Left colon (tissue), 2 donors: Measurements from ENCODE around the gene CFAP68. TPM values are rescaled to one million over a fixed set of nuclear protein-coding genes. Genes with fewer than 3 reads are reported as not detected.
"Not testable (repeated sequence)": the region's sequence is repeated elsewhere in the genome, so short reads cannot be mapped to it uniquely, and the experiment has no call there.

Experiments used
- ATAC-seq: fragments of 200-7000 bp; cut with Tn5 transposase; one replicate; pipeline ENCODE4 v1.9.1; 2020; ENCODE audit warnings: mild to moderate bottlenecking, moderate library complexity
- DNase-seq, 2 donors: peaks; one replicate each; pipeline ENCODE4 v3.0.0-alpha.2; 2020
- intact Hi-C, 2 donors: fragments of 100-400 bp; cut with DNase I in 1 of 2; cut with micrococcal nuclease in 1 of 2; formaldehyde crosslinking; loops; one replicate each; pipeline versions ENCODE4 v1.11.2 to v1.14.0; 2022; cut with DNase I, micrococcal nuclease
- total RNA-seq, 2 donors: library from RNA; stranded (reverse); fragmentation: NEBNext Ultra II Directional; extraction: Animal tissue kit (Norgen Biotek cat#: 25700); gene quantifications; one replicate each; pipeline ENCODE4 v1.2.1, GENCODE V29; 2021
- donor health status: DM: no; HTN: no; CAD: no.
- donor health status: DM: yes; HTN: yes; CAD: no.

CFAP68 gene
- total RNA-seq, 2 donors from 2014 or later = 19.1 to 23.0 TPM

DNA sequence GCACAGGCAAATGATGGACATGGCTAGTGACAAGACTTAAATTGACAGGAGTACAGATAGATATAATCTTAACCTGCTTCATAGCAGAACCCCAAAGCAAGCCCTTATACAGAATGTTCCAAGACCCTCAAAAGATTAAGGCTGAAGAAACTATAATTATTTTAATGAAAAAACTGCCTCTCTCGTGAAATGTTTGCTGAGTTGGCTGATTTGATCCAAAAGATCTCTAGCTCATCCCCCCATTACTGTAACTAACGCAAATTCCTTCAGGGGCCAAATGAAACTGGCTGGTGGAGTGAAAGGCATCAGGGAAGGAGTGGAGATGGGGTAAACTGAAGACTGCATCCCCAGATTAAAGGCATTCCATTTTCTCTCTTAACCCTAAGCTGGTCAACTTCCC, 27.2 kb upstream of the CFAP68 start:
- intact Hi-C loops = no loop called here
- ATAC-seq (no peak), DNase-seq (no peak)

GRCh38 chr11:111855506-111855905, 23.8 kb upstream of the CFAP68 start:
- intact Hi-C loops = no loop called here
- DNase-seq (no peak), ATAC-seq (no peak)

DNA sequence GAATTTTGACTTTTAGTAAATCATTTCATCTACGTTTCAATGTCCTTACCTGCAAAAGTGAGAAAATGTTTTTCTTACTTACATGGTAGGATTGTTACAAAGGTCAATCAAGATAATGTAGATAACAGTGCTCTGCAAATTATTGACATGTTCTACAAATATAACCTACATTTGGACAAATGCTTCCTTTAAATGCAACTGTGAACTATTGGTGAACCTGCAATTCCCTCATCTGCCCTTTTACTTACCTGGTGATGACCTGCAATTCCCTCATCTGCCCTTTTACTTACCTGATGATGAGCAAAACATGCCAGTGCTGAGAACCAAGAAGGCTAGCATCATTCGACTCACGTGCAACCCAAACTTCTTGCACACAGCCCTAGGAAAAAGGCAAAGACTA, 19.1 kb upstream of the CFAP68 start:
- DNase-seq (no peak), ATAC-seq (peak; percentile 85)
- intact Hi-C loops = no loop called here

GRCh38 chr11:111870113-111870512, 9.2 kb upstream of the CFAP68 start:
- intact Hi-C loops = no loop called here
- no peak for DNase-seq

DNA sequence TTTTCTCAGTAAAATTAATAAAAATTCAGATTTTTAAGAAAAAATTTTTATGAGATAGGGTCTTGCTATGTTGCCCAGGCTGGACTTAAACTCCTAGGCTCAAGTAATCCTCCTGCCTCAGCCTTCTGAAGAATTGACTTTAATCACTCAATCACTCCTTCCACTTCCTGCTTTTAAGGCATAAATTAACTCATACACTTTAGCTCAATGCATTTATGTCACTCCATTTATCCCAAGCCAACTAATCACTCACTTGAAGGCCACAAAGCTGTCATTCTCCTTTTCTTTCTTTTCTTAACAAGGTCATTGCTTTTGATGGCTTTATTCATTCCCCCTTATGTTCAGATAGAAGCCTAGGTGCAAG, 8.8 kb upstream of the CFAP68 start:
- intact Hi-C loops = no loop called here
- DNase-seq = no peak

More at GRCh38 chr11:111870113-111870512, 9.2 kb upstream of the CFAP68 start:
- ATAC-seq = no peak

GRCh38 chr11:111870886-111871692, 8.3 kb upstream of the CFAP68 start, which contains the start of gene ALG9:
Gene ALG9, minus strand, starts transcription at chr11:111871581. Its CDS starts 99 bp downstream, at chr11:111871482.
- peak; percentile 84 to 89 for DNase-seq
- peak; percentile 87 for ATAC-seq
- intact Hi-C loops = no loop called here

More for the DNA sequence above, 8.8 kb upstream of the CFAP68 start:
- ATAC-seq = peak; percentile 41

GRCh38 chr11:111871693-111872161, 7.6 kb upstream of the CFAP68 start:
- no peak for DNase-seq
- intact Hi-C loops = no loop called here
- ATAC-seq = no peak

DNA sequence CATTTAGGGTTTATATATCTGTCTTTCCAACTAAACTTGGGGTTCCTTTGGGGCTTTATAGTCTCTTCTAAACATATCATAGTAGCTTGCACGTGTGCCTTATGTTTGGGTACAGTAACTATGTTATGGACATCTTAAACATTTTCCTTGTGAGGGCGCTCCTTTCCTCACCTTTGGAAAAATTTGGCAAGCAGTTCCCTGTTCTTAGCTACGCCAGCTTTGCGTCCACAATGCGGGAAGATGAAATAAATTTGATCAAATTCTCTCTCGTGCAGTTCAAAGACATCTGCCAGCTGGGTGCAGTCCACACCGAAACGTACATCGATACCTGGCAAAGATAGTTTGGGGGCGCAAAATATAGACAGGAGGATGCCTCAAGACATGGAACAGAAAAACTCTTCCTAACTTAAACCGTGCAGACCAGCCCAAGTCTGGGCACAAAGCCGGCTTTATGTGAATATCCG, 924 bp upstream of the CFAP68 start:
- DNase-seq = no peak
- peak; percentile 21 for ATAC-seq
- intact Hi-C loops = loop anchor here in 1 of 2 donors (5.0 kb wide), 1 partner anchor 99 kb away; no protein-coding TSS in a partner anchor

- intact Hi-C loops = loop anchor here in 1 of 2 donors (5.0 kb wide), 1 partner anchor 98 kb away; no protein-coding TSS in a partner anchor
- DNase-seq (no peak), ATAC-seq (peak; percentile 0)
These were observed 258 bp downstream of the CFAP68 start for GRCh38 chr11:111879637-111879960.

- ATAC-seq (no peak), DNase-seq (no peak)
- intact Hi-C loops = no loop called here
These were observed 2.9 kb downstream of the CFAP68 start for GRCh38 chr11:111882202-111882601.

DNA sequence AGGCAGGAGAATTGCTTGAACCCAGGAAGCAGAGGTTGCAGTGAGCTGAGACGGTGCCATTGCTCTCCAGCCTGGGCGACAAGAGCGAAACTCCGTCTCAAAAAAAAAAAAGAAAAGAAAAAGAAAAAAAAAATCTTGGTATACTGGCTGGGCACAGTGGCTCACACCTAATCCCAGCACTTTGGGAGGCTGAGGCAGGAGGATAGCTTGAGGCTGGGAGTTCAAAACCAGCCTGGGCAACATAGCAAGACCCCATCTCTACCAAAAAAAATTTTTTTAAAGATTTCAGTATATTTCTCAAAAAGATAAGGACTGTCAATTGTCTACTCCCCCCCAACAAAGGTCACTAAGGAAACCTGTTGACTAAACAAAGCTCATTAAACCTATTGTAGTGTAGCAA, 5.7 kb downstream of the CFAP68 start:
- intact Hi-C loops, DNase-seq, ATAC-seq: not testable (repeated sequence)

- ATAC-seq (no peak), DNase-seq (no peak)
- intact Hi-C loops = no loop called here
These were observed 6.7 kb downstream of the CFAP68 start for GRCh38 chr11:111886032-111886431.

DNA sequence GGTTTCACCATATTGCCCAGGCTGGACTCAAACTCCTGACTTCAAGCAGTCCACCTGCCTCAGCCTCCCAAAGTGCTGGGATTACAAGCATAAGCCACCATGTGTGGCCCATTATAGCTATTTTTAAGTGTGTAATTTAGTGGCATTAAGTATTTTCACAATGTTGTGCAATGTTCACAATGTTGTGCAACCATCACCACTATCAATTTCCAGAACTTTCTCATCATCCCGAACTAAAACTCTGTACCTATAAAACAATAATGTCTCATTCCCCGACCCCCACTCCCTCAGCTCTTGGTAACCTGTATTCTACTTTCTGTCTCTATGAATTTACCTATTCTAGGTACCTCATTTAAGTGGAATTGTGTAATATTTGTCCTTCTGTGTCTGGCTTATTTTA, 7.5 kb downstream of the CFAP68 start:
- intact Hi-C loops = no loop called here
- DNase-seq (no peak), ATAC-seq (no peak)

- ATAC-seq (no peak), DNase-seq (no peak)
- intact Hi-C loops = no loop called here
These were observed 26.1 kb downstream of the CFAP68 start for GRCh38 chr11:111905411-111905810.

GRCh38 chr11:111906680-111907079, 27.3 kb downstream of the CFAP68 start:
- no peak for ATAC-seq
- intact Hi-C loops = no loop called here
- no peak for DNase-seq

- no peak for ATAC-seq
- DNase-seq = no peak
- intact Hi-C loops = no loop called here
These were observed 29.4 kb downstream of the CFAP68 start for GRCh38 chr11:111908639-111909305.

GRCh38 chr11:111909378-111909777, 30.0 kb downstream of the CFAP68 start:
- ATAC-seq = no peak
- no peak for DNase-seq
- intact Hi-C loops = no loop called here

DNA sequence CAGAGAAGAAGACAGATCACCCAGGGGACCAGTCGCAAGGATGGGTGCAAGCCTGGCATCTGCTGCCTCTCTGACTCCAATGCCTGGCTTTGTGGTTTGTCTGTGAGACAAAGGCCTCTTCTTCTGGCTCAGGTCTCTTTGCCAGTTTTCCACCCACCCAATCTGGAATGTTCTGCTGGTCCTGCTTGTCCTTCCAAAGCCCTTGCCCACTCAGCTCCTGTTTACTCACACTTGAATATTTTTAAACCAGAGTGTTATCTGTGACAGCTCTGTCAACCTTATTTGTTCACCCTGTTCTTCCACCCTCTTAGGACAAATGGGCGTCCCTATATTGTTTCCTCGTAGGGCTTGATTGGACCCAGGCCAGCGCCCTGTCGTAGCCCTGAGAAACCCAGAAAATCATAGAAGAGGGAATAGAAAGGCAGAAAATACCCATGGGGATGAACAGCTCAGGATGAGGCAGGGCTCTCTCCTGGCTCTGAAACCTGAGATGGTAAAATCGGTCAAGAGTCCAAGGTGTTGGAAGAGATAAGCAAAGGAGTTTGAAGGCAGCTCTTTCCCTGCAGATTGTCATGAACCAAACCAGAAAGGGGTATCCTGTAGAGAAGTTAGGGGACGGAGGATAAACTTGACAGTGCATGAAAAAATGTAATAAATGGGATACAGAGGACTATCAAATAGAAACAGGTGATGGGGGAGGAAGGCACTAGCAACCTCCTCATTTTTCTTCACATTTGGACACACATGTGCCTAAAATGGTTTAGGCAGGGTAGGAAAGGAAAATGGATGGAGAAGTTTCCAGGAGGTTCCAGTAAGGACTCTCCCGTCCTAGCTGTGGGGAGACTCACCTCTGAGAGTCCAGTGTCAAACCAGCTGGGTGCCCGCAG, 31.6 kb downstream of the CFAP68 start:
- no peak for ATAC-seq
- DNase-seq = no peak
- intact Hi-C loops = no loop called here
